T-helper 1 cell treated with Interleukin-12 subunit alpha and Interleukin-12 subunit beta and Interleukin-4 antibody, amounts not matched to agents 30 ng/mL and 1 ng/mL, for 36 hours (primary cell): Measurements from ENCODE around the gene CFDP1. TPM values are rescaled to one million over a fixed set of nuclear protein-coding genes. Genes with fewer than 3 reads are reported as not detected.

Experiments
- intact Hi-C: fragments of 100-400 bp; cut with micrococcal nuclease; formaldehyde crosslinking; loops from one replicate; pipeline ENCODE4 v1.15.1; 2024
- total RNA-seq: library from RNA; stranded (reverse); gene quantifications from 2 replicates; pipeline ENCODE4 v1.2.3, GENCODE V29; 2022

CFDP1 gene
- total RNA-seq, 1 donor from 2014 or later: 31.8 TPM

DNA sequence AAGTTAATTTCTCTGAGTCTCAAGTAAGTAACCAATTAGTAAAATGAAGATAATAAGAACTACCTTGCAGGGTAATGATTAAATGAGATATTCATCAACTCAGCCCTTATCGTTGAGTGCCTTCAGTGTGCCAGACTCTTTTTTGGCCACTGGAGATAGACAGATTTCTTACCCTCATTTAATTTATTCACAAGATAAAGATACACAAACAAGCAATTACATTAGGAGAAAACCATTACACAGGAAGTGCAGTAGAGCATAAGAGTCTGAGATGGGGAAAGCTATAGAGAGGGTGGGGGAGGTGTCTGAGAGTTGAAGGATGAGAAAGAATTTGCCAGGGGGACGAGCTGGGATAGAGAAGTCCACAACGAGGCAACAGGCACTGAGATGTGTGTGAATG lies 109.4 kb downstream of the CFDP1 start:
- intact Hi-C loops: loop anchor here (5.0 kb wide), 1 partner anchor 37 kb away; no protein-coding TSS in a partner anchor

DNA sequence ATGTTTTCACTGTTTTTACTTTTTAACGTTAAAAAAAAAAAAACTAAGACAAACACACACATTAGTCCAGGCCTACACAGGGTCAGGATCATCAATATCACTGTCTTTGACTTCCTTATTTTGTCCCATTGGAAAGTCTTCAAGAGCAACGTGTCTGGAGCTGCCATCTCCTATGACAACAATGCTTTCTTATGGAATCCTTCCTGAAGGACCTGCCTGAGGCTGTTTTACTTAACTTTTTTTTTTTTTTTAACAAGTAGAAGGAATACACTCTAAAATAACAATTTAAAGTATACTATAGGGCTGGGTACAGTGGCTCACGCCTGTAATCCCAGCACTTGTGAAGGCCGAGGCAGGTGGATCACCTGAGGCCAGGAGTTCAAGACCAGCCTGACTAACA lies 110.1 kb downstream of the CFDP1 start:
- intact Hi-C loops: loop anchor here (5.0 kb wide), 1 partner anchor 36 kb away; no protein-coding TSS in a partner anchor

DNA sequence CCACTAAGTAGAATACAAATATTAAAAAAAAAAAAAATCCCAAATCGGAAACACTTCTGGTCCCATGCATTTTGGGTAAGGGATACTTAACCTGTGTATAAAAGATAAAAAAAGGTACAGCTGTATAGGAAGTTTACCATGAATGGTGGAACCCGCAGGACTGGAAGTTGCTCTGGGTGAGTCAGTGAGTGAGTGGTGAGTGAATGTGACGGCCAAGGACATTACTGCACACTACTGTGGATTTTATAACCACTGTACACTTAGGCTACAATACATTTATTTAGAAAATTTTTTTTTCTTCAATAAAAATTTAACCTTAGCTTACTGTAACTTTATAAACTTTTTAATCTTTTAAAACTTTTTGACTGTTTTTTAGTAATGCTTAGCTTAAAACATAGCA lies 110.6 kb downstream of the CFDP1 start:
- intact Hi-C loops: loop anchor here (5.0 kb wide), 1 partner anchor 35 kb away; no protein-coding TSS in a partner anchor

DNA sequence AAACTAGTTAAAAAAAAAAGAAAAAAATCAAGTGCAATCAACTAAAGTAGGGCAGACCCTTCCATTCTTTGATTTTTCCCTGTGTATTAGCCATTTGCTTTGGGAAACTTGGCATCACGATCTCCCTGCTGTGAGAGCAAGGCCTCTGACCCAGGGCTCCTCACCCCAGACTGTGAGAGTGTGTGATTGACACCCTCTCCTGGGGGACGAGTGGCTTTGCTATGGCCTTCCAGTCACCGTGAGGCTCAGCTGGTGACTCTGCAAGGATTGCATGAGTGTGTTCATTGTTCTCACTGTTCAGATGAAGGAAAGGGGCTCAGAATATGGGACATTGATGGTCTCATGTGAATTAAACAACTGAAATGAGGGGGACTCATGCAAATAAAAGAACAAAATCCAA lies 112.9 kb downstream of the CFDP1 start:
- intact Hi-C loops: loop anchor here (1.0 to 5.0 kb wide), 2 partner anchors 33 to 60 kb away; no protein-coding TSS in a partner anchor

DNA sequence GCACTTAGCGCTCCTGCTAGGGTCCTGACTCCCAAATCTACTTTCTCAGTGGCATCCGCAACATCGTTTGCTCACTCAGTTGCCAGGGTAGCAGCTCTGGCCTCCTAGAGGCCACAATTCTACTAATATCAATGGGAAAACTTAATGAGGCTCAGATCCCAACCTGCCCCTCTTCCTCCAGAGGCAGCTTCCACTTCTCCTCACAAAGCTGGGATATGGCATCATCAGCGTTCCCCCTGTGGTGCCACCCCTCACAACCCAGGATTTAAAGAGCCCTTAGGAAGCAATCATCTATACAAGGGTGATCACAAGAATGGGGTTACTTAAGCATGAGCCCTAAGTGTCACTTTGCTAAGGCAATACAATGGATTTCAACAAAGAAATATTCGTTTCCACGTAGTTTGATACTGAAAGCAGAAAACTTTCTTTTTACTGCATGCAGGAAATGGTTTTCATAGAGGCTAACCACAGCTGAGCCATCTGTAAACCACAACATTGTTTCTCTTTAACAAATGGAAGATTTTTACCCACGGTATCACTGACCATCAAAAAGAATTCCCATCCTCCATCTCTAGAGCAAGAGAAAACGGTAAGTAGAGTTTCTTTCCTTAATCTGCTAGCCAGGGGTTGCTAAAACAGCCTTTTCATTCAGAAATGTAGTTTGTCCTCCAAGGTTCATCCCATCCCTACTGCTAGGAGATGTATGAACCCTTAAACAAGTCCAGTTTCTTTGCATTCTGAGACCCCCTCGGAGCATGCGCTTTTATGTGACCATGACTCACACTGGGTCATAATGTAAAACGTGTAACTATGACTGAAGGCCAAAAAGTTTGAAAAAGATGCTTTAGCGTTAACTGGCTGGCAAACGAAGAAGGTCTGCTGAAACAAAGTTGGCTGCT lies 113.5 kb downstream of the CFDP1 start:
- intact Hi-C loops: loop anchor here (1.0 to 5.0 kb wide), 3 partner anchors 15 to 61 kb away; no protein-coding TSS in a partner anchor

DNA sequence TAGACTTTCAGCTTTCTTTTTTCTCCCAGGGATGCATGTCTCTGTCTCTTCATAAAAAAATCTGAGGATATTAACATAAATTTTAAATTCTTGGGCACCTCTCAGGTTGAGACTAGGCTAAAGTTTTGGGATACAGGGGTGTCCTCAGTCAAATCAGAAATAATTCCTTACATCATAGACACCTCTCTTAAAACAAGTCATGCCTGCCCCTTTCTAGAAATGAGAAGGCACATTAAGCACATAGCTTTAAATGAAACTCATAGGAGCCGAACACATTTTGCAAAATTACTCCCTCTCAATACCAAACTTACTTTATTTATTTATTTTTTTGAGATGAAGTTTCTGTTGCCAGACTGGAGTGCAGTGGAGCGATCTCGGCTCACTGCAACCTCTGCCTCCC lies 114.6 kb downstream of the CFDP1 start:
- intact Hi-C loops: loop anchor here (2.0 kb wide), 1 partner anchor 14 kb away; no protein-coding TSS in a partner anchor

DNA sequence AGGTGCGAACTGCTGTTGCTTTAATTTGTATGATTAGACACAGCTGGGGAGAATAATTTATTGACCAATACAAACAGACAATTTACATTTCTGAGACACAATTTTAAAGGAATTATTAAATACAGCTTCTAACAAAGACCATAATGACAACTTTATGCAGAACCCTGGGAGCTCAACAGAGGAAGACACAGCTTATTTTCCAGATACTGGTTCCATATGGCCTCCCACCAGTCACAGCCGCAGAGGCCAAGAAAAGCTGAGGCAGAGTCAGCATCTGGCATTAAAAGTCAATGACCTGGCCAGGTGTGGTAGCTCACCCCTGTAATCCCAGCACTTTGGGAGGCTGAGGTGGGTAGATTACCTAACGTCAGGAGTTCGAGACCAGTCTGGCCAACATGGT lies 115.8 kb downstream of the CFDP1 start:
- intact Hi-C loops: no loop called here

DNA sequence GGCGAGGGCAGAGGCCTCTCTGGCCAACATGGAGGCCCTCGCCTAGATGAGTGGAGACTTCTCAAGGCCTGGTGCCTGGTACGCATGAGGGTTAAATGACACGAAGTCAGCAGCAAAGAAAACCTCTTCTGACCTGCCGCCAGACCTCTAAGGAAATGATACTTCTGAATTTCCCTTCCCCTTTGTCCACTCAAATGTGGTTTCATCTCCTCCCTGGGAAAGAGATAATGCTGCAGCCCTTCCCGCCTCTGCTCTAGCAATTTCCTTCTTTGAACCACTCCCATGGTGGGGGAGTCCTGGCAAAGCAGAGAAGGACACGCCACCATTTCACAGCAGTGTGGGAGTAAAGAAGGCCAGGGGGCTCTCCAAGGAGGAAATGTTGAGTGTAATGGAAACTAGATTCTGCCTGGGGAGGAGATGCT lies 116.2 kb downstream of the CFDP1 start:
- intact Hi-C loops: no loop called here

DNA sequence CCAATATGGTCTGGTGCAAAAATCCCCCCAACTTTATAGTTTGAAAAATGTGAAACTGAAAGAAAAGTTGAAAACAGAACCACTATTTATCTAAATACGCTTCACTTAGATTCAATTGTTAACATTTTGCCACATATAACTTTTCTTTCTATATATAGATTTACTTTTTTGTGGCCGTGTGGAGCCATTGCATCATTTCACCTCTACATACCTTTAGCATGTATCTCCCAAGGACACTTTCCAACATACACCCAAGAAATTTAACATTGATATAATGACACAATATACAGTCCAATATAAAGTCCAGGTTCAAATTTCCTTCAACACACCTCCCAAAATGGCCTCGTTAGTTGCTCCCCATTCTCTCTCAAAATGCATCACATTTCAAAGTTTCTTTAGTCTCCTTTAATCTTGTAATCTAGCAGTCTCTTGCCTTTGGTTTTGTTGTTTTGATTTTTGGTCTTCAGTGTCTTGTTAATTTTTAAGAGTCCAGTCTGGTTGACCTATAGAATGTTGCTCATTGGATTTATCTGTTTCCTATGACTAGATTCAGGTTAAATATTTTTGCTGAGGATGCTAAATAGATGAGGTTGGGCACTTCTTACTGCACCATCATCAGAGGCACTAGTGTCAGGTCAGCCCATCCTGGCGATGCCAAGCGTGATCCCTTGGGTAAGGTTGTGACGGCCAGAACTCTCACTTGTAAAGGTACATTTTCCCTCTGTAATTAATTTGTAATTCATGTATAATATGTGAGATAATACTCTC lies 117.6 kb downstream of the CFDP1 start:
- intact Hi-C loops: no loop called here

DNA sequence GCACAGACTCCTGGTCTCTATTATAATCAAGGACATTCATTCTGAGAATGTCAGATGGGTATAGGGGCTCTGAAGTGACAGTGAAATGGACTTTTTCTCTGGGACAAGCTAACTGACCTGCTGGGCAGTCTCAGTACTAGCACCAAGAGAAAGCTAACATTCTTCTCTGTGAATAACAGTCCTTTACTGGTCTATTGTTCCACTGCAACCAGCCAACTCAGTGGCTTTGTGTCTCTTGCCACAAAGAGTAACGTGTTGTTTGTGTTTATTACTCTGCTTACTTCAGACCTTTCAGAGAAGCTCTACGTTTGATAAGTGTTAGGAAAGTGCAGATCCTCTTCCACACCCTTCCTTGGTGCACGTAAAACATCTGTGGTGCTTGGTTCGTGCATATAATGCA lies 120.4 kb downstream of the CFDP1 start:
- intact Hi-C loops: no loop called here

DNA sequence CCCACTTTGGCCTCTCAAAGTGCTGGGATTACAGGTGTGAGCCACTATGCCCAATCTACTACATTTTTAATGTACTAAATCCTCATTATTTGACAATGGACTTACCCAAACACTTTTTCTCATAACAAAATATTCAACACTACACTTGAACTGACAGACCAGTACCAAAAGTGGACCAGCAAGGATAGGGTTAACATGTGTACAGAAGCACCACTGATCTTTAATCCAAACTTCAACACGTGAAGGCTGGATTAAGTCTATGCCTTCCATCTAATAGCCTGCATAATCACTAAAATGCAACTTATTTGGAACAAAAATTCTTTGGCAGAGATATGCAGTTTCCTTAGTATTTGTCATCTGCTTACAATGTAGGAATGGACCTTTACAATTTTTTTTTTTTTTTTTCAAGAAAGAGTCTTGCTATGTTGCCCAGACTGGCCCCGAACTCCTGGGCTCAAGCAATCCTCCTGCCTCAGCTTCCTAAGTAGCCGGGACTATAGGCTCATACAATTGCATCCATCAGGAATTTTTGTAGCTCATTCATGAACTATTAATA lies 121.8 kb downstream of the CFDP1 start:
- intact Hi-C loops: no loop called here

DNA sequence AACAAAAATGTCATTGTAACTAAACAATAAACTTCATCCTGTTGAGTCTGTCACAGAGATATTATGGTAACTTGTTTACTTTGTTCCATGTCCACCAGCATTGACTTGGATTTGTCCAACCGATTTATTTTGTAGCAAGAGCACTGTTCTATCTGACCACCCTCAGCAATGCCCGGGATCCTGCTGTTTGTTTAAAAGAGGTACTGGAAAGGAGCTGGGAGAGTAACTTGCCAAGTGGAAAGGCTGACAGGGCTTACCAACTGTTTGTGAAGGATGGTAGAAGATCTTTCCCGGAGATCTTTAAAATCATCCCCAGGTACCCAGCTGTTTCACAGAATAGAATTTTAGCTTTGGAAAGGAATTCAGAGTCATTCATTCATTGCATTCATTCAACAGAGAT lies 122.8 kb downstream of the CFDP1 start:
- intact Hi-C loops: no loop called here

DNA sequence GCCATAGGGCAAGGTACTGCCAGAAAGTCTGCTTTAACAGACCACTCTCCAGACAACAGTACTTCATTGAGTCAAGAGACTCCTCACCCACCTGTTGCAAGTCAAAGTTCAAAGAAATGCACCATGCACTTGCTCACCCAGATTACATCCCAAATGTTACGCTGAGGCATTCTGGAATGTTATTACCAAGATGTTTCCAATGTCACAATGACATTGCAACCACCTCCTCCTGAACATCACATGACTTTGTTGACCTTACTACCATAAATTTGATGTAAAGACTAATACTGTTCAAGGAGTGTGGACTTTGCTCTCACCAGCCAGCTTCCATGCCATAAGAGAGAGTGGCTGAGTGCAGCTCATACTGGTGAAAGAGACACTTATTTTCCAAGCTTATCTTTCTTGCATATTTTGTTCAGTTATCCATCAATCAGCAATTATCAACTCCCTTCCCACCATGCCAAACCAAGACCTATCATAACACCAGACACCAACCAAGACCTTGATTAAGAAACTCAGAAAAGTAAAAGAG lies 123.3 kb downstream of the CFDP1 start:
- intact Hi-C loops: no loop called here

DNA sequence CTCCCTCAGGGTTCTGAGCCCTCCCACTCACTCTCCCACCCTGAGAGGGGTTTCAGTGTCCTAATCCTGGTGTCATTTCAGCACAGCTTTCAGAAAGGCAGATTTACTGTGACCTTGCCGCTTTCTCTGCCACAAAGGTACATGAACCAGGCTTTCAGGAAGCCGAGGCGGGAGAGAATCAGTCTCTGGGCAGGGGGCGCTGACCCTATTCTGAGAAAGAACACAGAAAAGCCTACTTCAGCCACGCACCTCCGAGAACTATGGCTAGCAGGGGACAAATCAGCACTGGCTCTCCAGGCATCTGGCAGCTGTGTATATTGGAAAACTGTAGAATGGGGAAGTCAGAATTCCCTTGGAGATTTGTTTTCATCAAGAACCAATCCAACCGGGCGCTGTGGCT lies 124.1 kb downstream of the CFDP1 start:
- intact Hi-C loops: no loop called here

DNA sequence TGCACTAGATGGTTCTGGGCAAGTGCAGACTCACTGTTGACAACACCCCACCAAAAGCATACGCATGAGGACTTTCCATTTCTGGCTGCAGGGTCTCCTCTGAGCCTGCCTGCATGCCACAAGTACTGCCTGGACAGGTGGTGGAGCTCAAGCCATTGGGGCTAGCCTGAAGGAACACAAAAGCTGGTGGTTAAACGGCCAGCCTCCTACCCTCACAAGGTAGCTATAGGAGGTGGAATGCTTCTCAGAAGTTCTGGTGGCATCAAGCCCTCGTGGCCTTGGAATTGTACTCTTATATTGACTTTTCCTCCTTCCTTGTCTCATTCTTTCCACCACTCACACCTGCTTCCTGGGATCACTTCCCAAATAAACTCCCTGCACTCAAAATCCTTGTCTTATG lies 125.3 kb downstream of the CFDP1 start:
- intact Hi-C loops: no loop called here

DNA sequence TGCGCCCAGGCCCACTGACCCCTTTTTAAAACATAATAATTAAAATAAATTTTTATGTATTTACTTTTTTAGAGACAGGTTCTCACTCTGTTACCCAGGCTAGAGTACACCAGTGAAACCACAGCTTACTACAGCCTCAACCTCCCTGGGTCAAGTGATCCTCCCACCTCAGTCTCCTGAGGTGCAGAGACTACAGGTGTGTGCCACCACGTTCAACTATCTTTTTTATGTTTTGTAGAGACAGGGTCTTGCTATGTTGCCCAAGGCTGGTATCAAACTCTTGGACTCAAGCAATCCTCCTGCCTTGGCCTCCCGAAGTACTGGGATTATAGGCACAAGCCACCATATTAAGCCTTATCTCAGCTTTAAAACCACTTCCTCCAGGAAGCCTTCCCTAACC lies 125.8 kb downstream of the CFDP1 start:
- intact Hi-C loops: no loop called here

DNA sequence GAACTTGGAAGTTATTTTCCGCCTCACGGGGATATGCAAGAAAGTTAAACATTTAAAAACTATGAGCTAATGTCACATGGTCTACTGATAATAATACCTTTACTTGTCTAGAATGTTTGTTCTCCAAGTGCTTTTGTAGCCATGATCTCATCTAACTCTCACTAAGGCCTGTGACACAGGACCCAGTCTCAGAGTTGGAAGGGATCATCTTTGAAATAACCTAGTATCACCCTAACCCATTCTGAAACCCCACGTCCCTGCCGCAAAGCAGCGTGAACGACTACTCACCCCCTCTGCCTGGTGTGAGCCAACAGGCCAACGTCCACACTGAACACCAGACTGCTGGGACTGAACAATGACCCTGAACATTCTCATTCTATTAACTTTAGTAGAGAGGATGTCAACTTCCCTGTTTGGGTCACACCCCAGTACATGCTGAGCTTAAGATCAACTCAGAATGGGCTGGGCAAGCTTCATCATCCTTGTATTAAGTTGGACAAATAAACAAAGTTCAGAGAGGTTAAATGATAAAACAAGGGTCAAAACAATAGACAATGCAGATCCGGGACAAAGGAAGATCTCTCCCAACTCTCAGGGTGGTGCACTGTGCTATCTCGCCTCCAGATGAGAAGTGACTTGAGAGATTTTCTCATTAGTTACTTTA lies 127.1 kb downstream of the CFDP1 start:
- intact Hi-C loops: no loop called here

DNA sequence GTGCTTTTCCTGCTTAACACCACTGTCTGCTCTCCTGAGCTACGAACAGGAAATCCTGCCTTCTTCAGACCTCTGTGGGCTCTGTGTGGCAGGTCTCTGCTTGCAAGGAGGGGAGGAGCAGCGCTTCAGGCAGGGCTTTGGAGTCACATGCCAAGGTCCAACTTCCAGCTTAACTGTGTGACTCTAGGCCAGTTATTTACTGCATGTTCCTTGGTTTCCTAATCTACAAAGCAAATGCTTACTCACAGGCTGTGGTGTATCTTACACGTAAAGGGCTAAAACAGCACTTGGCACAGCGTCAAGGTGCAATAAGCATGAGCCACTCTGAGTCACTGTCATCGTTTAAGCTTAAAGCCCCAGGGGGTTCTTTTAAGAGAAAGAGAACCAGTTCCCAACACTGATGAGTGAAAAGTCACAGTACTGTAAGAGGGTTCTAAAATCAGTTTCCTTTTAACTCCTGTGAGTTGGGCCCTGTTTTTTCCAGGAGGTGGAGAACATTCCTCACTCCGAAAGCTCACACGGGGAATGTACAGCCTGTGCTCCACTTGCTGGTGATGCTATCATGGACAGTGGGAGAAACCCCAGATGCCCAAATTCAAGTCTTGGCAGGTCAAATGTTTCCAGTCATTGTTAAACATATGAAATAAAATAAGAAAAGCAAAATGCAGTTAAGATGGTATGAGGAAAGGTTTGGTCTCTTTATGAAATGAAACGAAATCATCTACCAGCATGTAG lies 127.8 kb downstream of the CFDP1 start:
- intact Hi-C loops: loop anchor here (2.0 kb wide), 1 partner anchor 13 kb away; no protein-coding TSS in a partner anchor

DNA sequence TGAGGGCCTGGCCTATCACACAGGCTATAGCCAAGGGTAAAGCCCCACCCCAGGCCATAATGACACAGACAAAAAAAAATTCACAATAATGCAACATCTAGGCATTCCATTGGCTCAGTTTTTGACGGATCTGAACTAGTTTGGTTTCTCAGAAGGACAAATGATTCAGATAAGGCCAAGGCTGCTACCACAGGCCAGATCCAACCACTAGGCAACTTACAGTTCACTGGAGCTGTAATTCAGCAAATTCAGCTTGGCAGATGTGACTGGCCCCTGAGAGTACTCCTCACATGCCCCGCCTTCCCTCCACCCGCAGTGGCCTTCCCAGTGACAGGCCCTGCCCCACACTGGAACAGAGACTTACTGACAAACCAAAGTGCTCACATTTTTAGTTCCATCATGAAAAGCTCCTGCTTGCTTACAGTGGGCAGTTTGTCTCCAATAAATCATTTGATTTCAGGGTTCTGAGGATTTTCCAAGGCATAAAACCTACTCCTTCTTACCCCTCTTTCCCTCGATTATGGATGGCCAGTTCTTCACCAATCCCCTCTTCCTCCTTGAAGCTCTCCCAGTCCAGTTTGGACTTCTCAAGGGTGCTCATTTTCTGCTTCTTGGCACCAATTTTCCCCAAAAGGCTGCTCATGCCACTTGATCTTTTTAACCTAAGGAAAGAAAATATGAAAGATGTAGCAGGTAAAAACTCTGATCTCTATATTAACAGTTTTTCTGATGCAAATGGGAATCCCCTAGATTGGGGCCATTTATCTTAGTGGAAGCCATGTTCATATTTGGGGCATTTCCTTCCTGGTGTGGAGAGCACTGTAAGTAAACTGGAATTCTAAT lies 128.6 kb downstream of the CFDP1 start:
- intact Hi-C loops: loop anchor here (2.0 kb wide), 1 partner anchor 14 kb away; no protein-coding TSS in a partner anchor
